K562 (cell line): ENCODE results near the gene GLYATL3. TPM values are rescaled to one million over a fixed set of nuclear protein-coding genes. Genes with fewer than 3 reads are reported as not detected.

Source experiments
- CBX3 ChIP-seq, 2 experiments: IDR thresholded peaks; 1 replicate in 1 of 2; 2 replicates in 1 of 2; pipeline ENCODE4 v1.6.1; 2012; ENCODE audit warnings: inconsistent platforms in 2 of 2, low read length in 2 of 2, borderline replicate concordance in 1 of 2, control low read depth in 1 of 2
- CHAMP1 ChIP-seq: fragments of 450-650 bp; IDR thresholded peaks from 2 replicates; pipeline ENCODE4 v1.6.1; 2016; ENCODE audit warnings: mild to moderate bottlenecking
- CTCF ChIP-seq, 3 experiments: IDR thresholded peaks in 2 of 3; conservative IDR thresholded peaks in 1 of 3; 2 replicates each; pipeline ENCODE4 v1.5.1; 2011 to 2012; ENCODE audit warnings: low read length in 3 of 3, mild to moderate bottlenecking in 3 of 3, control low read depth in 2 of 3, improper control_type of control experiment in 1 of 3, inconsistent platforms in 1 of 3, low read depth in 1 of 3, mixed read lengths in 1 of 3, moderate library complexity in 1 of 3; ENCODE audit not compliant: insufficient read depth in 2 of 3
- DNMT1 ChIP-seq: fragments of 450-650 bp; IDR thresholded peaks from 2 replicates; pipeline ENCODE4 v1.6.1; 2016; ENCODE audit warnings: antibody characterized with exemption, mild to moderate bottlenecking
- FOSL1 ChIP-seq: fragments of 200-800 bp; sonication (Bioruptor generic); conservative IDR thresholded peaks from 2 replicates; pipeline ENCODE4 v1.6.1; 2016; ENCODE audit warnings: missing genetic modification characterization, missing compliant biosample characterization
- HLTF ChIP-seq: fragments of 450-650 bp; IDR thresholded peaks from 2 replicates; pipeline ENCODE4 v1.6.1; 2016
- KLF1 ChIP-seq: fragments of 450-650 bp; IDR thresholded peaks from 2 replicates; pipeline ENCODE4 v1.6.1; 2016; ENCODE audit warnings: missing genetic modification characterization, missing compliant biosample characterization
- MIER1 ChIP-seq: fragments of 450-650 bp; IDR thresholded peaks from 2 replicates; pipeline ENCODE4 v1.6.1; 2016; ENCODE audit warnings: antibody characterized with exemption, mild to moderate bottlenecking, low read depth
- RBBP5 ChIP-seq: fragments of 200-600 bp; sonication (generic); IDR thresholded peaks from 2 replicates; pipeline ENCODE4 v1.6.1; 2012; ENCODE audit warnings: borderline replicate concordance, mild to moderate bottlenecking, low read length, control low read depth, inconsistent platforms; ENCODE audit not compliant: insufficient read depth, poor library complexity, severe bottlenecking
- SAFB ChIP-seq: fragments of 200-400 bp; formaldehyde crosslinking; IDR thresholded peaks from 2 replicates; pipeline ENCODE4 v1.6.1; 2017; ENCODE audit warnings: low read depth, low read length, borderline replicate concordance
- SMARCA5 ChIP-seq: fragments of 450-650 bp; IDR thresholded peaks from 2 replicates; pipeline ENCODE4 v1.6.1; 2016
- TAF15 ChIP-seq: fragments of 200-400 bp; formaldehyde crosslinking; IDR thresholded peaks from 2 replicates; pipeline ENCODE4 v1.6.1; 2017; ENCODE audit warnings: mild to moderate bottlenecking, low read depth, low read length, moderate library complexity
- ZFP1 ChIP-seq: fragments of 450-650 bp; formaldehyde crosslinking; IDR thresholded peaks from 2 replicates; pipeline ENCODE4 v1.4.0; 2020; ENCODE audit warnings: mild to moderate bottlenecking, mixed read lengths
- ZHX1 ChIP-seq: fragments of 150-350 bp; conservative IDR thresholded peaks from 2 replicates; pipeline ENCODE4 v1.6.1; 2014; ENCODE audit warnings: low read length
- ZMIZ1 ChIP-seq, 2 experiments: fragments of 150-350 bp in 1 of 2; IDR thresholded peaks; 2 replicates each; pipeline ENCODE4 v1.6.1; 2012 to 2016; ENCODE audit warnings: low read depth in 2 of 2, low read length in 2 of 2, mild to moderate bottlenecking in 1 of 2, moderate library complexity in 1 of 2
- polyA plus RNA-seq, 8 experiments: library from polyadenylated mRNA; depleted of rRNA in 4 of 8; stranded (reverse) in 5 of 8; unstranded in 3 of 8; fragments of >200 nt; fragmentation: Nextera tagmentation in 2 of 8; fragmentation: Illumina TruSeq in 1 of 8; extraction: Ambion mirVana in 2 of 8; extraction: Trizol in 1 of 8; gene quantifications; 2 replicates each; pipeline versions ENCODE4 v1.2.1 to v1.2.3, GENCODE V29; 2011 to 2014; ENCODE audit warnings: inconsistent platforms in 1 of 8, missing spikeins in 1 of 8
- total RNA-seq, 7 experiments: library from RNA; depleted of rRNA in 6 of 7; stranded (reverse); fragments of >200 nt in 6 of 7; fragmentation: Illumina TruSeq in 2 of 7; extraction: Trizol in 2 of 7; gene quantifications; 2 replicates each; pipeline versions ENCODE4 v1.2.1 to v1.2.3, GENCODE V29; 2011 to 2021; ENCODE audit warnings: low replicate concordance in 1 of 7

Gene GLYATL3
- total and polyA plus RNA-seq, 9 of the 15 experiments (the other 6 are each of a cell fraction or from before 2014, with no cell fraction given), result not detected

GRCh38 chr6:49531774-49532569, 32.2 kb downstream of the GLYATL3 start (continued):
- TF ChIP-seq CHAMP1 (peak; percentile 83), SMARCA5 (peak; percentile 80; the same call in 1 of the 2 replicates), MIER1 (peak; percentile 58; the same call in 1 of the 2 replicates), SAFB (no peak), FOSL1 (peak; percentile 16; the same call in 1 of the 2 replicates), KLF1 (no peak), HLTF (peak; percentile 81; the same call in 1 of the 2 replicates), CTCF (IDR thresholded peaks at IDR 0.05 in 2 of 3, conservative IDR thresholded peaks at IDR 0.05 in 1 of 3; ENCODE audit: insufficient read depth in 2 of 3, low read depth in 1 of 3, low read length in 3 of 3) (peak; percentile 79 to 100 (median 99)), ZHX1 (no peak), ZFP1 (no peak), TAF15 (no peak), DNMT1 (no peak), RBBP5 (no peak), CBX3 (IDR thresholded peaks at IDR 0.05; ENCODE audit: borderline replicate concordance in 1 of 2, low read length in 2 of 2) (0 out of 3 replicates have a peak, but pooled peaks of 1 of the 2 experiments have one; percentile 49), ZMIZ1 (IDR thresholded peaks at IDR 0.05; ENCODE audit: low read depth in 2 of 2, low read length in 2 of 2) (0 out of 4 replicates have a peak, but pooled peaks of 1 of the 2 experiments have one; percentile 10)
